Measurements from ENCODE around the gene BPIFA3. TPM values are rescaled to one million over a fixed set of nuclear protein-coding genes. Genes with fewer than 3 reads are reported as not detected.

BPIFA3 gene
- total RNA-seq, 1 donor from 2014 or later: not detected

- no peak for DNase-seq (ENCODE audit: low spot score in 2 of 2)
- intact Hi-C loops (cut with DNase I): no loop called here
- no peaks in the 10 kb centered on the region for H3K36me3 ChIP-seq
- H3K27ac ChIP-seq: no peak within 1 kb of the TSS
- H3K27me3 ChIP-seq: no peaks in the 10 kb centered on the region
- no peak within 1 kb of the TSS for H3K4me3 ChIP-seq
- no peak for TF ChIP-seq CTCF (IDR thresholded peaks at IDR 0.05)
- H3K4me1 ChIP-seq: no peaks in the 10 kb centered on the region
- H3K9me3 ChIP-seq: no peaks in the 10 kb centered on the region
Observed at GRCh38 chr20:33235696-33236095, 18.5 kb downstream of the BPIFA3 start, which contains the start of gene BPIFA1. BPIFA1 (plus strand) TSS chr20:33235996; CDS start chr20:33237712, 1,716 bp downstream.

GRCh38 chr20:33236351-33236750 lies 19.2 kb downstream of the BPIFA3 start:
- intact Hi-C loops (cut with DNase I): no loop called here
- DNase-seq (ENCODE audit: low spot score in 2 of 2): no peak
- TF ChIP-seq CTCF (IDR thresholded peaks at IDR 0.05): no peak
- Histone ChIP-seq H3K27ac (no peak overlapping the region), H3K36me3 (no peaks in the 10 kb centered on the region), H3K4me3 (no peak overlapping the region), H3K4me1 (no peaks in the 10 kb centered on the region), H3K9me3 (no peaks in the 10 kb centered on the region), H3K27me3 (no peaks in the 10 kb centered on the region)

GRCh38 chr20:33237989-33238388 lies 20.8 kb downstream of the BPIFA3 start:
- TF ChIP-seq CTCF (IDR thresholded peaks at IDR 0.05): no peak
- H3K4me3 ChIP-seq: no peak overlapping the region
- no peak for DNase-seq (ENCODE audit: low spot score in 2 of 2)
- H3K36me3 ChIP-seq: no peaks in the 10 kb centered on the region
- H3K9me3 ChIP-seq: no peaks in the 10 kb centered on the region
- intact Hi-C loops (cut with DNase I): no loop called here
- H3K4me1 ChIP-seq: no peaks in the 10 kb centered on the region
- H3K27ac ChIP-seq: no peak overlapping the region
- no peaks in the 10 kb centered on the region for H3K27me3 ChIP-seq

- DNase-seq (ENCODE audit: low spot score in 2 of 2): no peak
- Histone ChIP-seq H3K27ac (no peak overlapping the region), H3K4me1 (no peaks in the 10 kb centered on the region), H3K36me3 (no peaks in the 10 kb centered on the region), H3K9me3 (no peaks in the 10 kb centered on the region), H3K27me3 (no peaks in the 10 kb centered on the region), H3K4me3 (no peak overlapping the region)
- intact Hi-C loops (cut with DNase I): no loop called here
- TF ChIP-seq CTCF (IDR thresholded peaks at IDR 0.05): no peak
Observed at GRCh38 chr20:33239418-33239817, 22.3 kb downstream of the BPIFA3 start.

- intact Hi-C loops (cut with DNase I): no loop called here
- no peak for TF ChIP-seq CTCF (IDR thresholded peaks at IDR 0.05)
- Histone ChIP-seq H3K27me3 (no peaks in the 10 kb centered on the region), H3K4me1 (no peaks in the 10 kb centered on the region), H3K36me3 (no peaks in the 10 kb centered on the region), H3K9me3 (no peaks in the 10 kb centered on the region), H3K4me3 (no peak overlapping the region), H3K27ac (no peak overlapping the region)
- no peak for DNase-seq (ENCODE audit: low spot score in 2 of 2)
Observed at GRCh38 chr20:33239979-33240736, 23.0 kb downstream of the BPIFA3 start.

Data from ascending aorta (tissue), 2 donors.